RPMI8226 (cell line): Measurements from ENCODE around the gene SNX3.
A peak's percentile ranks its signal among the peaks of the same experiment; 100 is the strongest.
"Not testable (repeated sequence)": the region's sequence is repeated elsewhere in the genome, so short reads cannot be mapped to it uniquely, and the experiment has no call there.

Experiments
- DNase-seq: peaks from one replicate; pipeline ENCODE4 v3.0.0-alpha.2; 2015

SNX3 gene

DNA sequence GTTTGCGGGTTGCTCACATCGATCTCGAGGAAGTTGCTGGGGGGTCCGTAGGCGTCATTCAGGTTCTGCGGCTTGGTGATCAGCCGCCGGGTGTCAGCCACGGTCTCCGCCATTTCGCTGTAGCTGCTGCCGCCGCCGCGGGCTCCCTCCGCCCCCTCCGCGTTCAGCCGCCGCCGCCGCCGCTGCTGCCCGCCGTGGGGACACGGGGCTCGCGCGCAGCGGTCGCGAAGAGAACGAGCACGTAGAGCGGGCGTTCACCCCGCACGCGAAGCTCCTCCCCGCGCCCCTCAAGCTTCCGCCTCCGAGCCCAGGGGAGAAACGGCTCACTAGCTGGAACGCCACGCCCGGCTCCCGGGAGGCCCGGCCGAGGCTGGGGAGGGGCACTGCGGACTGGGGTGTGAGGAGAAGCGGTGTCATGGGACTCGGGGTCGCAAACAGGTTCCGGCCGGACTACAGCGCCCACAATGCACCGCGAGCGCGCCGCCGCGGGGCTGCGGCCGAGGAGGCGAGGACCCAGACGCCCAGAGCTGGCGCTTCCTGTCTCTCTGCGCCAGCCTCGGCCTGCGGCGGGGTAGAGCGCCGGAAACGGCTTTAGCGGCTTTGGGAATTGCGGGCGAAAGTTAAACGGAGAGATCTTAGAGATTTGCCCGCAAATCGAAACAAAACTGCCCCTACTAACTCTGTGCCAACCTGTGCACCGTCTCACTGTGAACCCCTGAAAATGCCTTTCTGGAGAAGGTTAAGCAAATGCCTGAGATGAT lies at the start of gene SNX3:
SNX3 (minus strand) TSS at position 232 of the 761 bp plus-strand sequence; CDS start at position 113, 119 bp downstream.
- DNase-seq: peak; percentile 91

DNA sequence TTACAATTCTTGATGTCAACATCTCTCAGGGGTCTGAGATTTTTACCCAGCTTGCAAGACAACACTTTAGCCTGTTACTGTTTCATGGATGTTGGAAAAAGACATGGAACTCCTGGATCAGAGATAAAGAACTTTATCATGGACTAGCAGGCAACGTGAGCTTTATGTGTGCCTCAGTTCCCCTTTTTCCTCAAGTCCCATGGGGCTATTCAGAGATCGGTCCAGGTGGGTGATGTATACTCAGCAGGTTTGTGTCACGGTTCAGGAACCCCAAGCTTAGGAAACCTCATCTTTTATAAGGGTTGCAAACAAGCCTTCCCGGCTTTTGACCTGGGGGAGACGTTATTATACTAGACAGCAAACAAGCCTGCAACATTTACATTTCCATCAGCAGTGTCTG lies 49.0 kb upstream of the SNX3 start:
- DNase-seq: no peak

DNA sequence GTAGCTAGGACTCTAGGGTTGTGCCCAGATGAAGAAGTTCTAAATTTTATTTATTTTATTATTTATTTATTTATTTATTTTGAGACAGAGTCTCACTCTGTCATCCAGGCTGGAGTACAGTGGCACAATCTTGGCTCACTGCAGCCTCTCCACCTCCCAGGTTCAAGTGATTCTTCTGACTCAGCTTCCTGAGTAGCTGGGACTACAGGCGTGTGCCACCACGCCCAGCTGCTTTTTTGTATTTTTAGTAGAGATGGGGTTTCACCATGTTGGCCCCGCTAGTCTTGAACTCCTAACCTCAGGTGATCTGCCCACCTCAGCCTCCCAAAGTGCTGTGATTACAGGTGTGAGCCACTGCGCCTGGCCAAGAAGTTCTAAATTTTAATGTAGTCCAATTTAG lies 47.8 kb upstream of the SNX3 start:
- DNase-seq: not testable (repeated sequence)

DNA sequence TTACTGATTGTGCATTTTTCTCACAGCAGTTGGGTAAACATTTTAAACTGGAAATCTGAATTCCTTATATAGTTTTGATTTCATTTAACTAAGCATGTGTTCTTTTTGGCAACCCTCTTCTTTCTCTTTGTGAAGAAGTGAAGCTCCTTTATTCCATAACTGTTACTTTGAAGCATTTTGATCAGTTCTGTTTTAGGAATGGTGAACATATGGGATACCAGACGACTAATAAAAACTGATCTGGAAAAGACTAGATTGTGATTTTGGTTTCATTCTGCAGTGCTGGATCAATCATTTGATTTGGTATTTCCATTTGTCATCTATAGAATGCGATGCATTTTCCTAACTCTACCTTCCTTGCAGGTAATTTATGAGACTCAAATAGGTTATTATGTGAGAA lies 43.8 kb upstream of the SNX3 start:
- no peak for DNase-seq

DNA sequence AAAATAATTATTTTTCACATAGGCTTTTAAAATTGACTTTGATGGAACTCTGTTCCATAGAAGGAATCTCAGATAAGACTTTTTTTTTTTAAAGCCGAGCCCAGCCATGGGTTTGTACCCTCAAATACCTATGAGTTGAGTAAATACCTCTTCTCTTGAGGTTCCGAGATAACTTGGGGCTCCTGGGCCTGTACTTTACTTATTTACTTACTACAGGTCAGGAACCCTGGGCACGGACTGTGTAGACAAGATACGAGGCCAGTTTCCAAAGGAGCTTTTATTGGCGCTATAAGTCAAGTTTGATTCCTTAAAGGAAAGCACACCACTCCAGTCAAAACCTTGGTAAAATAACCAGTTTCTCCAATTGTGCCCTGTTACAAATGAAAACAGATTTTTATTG lies 41.5 kb upstream of the SNX3 start:
- no peak for DNase-seq

DNA sequence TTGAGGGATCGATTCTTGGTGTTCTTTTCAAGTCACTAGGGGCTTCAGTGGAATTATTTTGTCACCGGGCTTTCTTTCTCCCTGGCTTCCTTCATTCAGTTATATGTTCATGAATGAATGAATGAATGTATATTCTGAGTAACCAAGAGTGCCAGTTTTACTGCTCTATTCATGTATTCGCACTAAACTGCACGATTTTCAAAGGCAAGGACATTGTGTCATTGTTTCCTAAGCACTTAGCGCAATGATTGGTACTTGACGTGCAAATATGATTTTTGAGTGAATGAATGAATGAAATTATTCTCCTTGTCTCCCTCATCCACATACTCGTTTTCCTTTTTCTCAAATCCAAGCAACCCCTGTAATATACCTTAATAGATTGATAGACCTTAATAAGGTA lies 34.8 kb upstream of the SNX3 start:
- DNase-seq: no peak

DNA sequence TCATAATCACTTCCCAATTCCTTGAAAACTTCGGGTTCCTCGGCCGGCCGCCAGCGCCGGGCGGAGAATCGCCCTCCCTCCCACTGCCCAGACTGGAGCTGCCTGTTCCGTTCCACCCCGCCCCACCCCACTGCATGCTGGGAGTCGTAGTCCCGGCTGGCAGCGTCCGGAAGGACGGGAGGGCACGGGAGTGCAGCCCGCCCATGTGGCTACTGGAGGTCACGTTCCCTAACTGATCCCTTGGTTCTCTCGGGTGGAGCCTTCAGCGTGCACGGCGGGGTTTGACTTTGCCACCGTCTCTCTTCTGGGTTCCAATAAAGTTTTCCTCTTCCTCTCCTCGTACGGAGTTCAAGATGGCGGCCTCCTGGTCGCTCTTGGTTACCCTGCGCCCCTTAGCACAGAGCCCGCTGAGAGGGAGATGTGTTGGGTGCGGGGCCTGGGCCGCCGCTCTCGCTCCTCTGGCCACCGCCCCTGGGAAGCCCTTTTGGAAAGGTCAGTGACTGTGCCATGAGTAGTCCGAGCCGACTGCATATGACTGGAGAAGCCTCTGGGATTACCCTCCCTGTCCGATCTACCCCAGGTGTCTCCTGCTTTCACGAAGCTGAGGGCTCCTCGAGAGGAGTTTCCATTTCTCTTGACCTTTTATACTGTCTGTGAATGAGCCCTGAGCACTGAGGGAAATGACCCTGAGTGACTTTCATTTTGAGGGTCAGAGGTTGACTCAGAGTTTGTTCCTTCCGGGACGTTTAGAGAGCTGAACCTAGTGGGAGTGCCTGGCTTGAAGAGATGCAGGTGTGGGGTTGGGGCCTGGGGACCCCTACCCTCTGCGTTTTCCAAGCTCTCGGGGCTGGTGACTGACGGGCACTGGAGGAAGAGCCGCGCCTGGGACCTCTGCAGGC lies 34.1 kb upstream of the SNX3 start, which contains the start of gene AFG1L:
AFG1L (plus strand) TSS at position 328 of the 899 bp plus-strand sequence; CDS start at position 354, 26 bp downstream.
- peak; percentile 85 for DNase-seq

DNA sequence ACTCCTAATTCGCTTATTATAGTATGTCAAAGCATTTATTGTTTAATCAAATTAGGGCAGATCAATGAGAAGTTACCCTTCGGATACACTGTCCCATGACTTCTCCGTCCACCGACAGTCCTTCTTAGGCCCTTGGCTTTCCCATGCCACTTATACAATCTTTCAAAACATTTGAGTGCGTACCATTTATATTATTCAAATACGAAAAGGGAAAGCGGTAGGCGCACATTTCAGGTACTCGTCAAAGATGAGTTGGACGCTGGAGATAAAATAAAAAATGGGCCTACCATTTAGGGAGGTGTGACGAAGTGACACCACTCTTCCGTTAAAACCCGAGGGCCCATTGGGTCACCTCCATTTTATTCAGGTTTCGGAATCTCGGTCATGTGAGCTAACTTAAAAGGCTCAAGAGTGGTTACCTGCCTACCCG lies 33.5 kb upstream of the SNX3 start:
- no peak for DNase-seq

DNA sequence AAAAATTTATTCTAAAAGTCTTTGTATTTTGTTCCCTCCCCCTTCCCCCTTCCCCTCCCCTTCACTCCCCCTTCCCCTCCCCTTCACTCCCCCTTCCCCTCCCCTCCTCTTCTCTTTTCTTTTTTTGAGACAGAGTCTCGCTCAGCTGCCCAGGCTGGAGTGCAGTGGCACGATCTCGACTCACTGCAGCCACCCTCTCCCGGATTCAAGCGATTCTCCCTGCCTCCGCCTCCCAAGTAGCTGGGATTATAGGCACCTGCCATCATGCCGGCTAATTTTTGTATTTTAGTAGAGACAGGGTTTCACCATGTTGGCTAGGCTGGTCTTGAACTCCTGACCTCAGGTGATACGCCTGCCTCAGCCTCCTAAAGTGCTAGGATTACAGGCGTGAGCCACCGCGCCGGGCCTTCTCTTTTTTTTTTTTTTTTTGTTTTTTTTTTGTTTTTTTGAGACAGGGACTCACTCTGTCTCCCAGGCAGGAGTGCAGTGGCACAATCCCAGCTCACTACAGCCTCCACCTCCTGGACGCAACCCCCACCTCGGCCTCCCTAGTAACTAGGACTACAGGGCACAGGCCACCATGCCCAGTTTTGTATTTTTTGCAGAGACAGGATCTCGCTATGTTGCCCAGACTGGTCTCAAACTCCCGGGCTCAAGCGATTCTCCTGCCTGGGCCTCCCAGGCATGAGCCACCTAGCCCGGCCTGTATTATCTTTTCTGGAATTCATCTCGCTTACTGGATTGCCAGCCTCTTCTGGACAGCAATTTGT lies 32.9 kb upstream of the SNX3 start:
- DNase-seq: no peak

DNA sequence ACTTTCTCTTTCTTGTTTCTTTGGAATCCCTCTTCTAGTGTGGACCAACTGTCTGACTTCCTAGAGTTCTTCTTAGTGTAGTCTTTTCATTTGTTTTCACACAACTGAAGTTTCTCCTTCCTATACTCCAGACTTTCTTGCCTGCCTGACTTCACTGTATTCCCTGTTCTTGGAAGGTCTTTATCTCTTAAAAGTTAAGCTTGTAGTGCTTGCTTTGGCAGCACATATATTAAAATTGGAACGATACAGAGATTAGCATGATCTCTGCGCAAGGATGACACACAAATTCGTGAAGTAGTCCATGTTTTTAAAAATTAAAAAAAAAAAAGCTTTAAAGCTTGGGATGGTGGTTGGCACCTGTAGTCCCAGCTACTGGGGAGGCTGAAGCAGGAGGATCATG lies 31.7 kb upstream of the SNX3 start:
- DNase-seq: not testable (repeated sequence)

DNA sequence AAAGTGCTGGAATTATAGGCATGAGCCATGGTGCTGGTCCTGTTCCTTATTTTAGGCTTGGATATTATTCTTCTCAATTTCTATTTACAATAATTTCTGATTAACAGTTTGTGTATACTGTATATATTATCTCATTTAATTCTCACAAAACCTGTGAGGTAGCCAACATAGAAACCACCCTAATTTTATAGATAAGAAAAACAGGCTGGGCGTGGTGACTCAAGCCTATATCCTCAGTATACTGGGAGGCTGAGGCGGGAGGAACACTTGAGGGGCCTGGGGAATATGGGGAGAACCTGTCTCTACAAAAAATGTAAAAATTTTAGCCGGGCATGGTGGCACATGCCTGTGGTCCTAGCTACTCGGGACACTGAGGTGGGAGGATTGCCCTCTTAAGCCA lies 30.3 kb upstream of the SNX3 start:
- no peak for DNase-seq

DNA sequence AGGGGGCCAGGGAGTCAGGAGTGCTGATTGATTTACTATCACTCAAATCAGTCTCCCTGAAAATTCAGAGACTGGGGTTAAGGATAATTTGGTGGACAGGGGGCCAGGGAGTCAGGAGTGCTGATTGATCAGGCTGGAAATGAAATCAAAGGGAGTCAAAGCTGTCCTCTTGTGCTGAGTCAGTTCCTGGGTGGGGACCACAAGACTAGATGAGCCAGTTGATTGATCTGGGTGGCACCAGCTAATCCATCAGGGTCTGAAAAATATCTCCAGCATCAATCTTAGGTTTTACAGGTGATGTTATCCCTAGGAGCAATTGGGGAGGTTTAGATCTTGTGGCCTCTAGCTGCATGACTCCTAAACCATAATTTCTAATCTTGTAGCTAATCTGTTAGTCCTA lies 27.9 kb upstream of the SNX3 start:
- DNase-seq: no peak

DNA sequence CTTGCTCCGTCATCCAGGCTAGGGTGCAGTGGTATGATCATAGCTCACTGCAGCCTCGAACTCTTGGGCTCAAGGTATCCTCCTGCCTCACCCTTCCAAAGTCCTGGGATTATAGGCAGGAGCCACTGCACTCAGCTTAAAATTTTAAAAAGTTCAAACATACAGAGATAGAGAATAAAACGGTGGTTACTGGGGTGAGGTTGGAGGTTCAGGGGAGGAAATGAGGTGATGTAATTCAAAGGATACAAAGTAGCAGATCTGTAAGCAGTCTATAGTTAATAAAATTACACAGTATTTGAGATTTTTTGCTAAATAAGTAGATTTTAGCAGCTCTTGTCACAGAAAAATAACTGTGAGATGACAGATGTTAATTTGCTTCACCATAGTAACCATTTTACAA lies 26.5 kb upstream of the SNX3 start:
- no peak for DNase-seq

DNA sequence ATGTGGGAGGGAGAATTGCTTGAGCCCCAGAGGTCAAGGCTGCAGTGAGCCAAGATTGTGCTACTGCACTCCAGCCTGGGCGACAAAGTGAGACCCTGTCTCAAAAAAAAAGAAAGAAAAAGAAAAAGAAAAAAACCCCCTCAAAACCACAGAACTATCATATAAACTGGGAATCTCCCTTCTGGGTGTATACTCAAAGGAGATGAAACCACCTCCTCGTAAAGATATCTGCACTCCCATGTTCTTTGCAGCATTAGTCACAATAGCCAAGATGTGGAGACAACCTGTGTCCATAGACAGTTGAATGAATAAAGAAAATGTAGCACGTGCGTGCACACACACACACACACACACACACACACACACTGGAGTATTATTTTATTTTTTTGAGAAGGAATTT lies 25.5 kb upstream of the SNX3 start:
- no peak for DNase-seq

DNA sequence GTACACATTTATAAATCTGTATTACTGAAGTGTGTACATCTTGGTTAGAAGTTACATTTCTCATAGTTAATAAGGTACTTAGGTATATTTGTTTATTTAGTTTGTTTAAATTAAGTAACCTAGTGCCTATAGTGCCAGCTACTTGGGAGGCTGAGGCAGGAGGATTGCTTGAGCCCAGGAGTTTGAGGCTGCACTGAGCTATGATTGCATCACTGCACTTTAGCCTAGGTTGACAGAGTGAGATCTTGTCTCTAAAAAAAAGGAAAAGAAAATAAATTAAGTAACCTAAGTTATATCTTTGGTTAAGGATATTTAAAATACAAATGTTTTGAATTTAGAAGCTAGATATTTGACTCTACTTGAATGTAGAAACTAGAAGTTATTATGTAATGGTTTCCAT lies 24.5 kb upstream of the SNX3 start:
- no peak for DNase-seq

DNA sequence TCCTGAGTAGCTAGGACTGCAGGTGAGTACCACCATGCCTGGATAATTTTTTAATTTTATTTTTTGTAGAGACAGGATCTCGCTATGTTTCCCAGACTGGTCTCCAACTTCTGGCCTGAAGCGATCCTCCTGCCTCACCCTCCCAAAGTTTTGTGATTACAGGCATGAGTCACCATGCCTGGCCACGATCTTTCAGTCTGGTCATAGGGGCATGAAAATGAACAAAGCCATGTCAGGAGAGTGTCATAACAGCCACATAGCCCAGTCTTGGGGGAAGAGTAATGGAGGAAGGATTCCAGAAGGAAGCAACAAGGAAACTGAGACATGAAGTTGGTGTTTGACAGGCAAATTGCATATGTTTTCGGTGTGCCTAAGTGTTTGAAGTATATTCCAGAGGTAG lies 17.0 kb upstream of the SNX3 start:
- DNase-seq: no peak

DNA sequence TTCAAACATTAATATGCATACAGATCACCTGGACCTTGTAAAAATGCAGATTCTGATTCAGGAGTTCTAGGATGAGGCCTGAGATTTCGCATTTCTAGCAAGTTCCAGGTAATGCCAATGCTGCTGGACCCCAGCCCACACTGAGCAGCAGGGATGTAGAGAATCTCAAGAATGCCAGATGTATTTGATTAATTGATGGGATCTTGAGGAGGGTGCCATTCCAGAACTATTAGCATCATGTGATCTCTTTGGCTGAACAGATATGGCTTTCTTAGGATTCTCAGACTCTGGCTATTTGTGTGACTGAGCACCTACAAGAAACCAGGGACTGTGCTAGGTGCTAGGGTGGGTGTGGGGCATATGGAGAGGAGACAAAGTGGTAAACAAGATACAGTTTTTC lies 16.5 kb upstream of the SNX3 start:
- DNase-seq: no peak

DNA sequence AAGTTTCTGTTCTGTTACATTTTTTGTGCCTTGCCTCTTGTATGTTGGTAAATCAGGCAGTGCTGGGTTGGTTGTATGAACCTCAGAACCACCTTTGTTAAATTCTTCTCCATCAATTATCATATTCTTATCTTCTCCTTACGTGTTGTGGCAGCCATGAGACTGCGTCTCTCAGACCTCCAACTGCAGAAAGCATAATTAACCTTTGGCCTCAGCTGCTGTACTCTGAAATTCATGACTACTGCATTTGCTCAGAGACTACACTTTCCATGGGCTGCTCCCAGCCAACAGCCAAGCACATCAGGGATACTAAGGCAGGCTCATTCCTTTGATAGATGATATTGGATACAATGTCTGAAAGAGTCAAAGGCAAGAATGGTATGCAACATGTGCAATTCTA lies 15.1 kb upstream of the SNX3 start:
- no peak for DNase-seq

DNA sequence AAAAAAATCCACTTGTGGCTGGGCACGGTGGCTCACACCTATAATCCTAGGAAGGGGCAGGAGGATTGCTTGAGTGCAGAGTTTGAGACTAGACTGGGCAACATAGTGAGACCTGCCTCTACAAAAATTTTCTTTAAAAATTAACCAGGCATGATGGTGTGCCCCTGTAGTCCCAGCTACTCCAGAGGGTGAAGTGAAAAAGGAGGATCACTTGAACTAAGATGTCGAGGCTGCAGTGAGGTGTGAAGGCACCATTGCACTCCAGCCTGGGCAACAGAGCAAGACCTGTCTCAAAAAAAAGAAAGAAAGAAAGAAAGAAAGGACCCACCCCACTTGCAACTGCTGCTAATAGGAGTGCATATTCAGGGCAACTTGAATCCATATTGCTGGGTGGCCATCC lies 13.7 kb upstream of the SNX3 start:
- no peak for DNase-seq

DNA sequence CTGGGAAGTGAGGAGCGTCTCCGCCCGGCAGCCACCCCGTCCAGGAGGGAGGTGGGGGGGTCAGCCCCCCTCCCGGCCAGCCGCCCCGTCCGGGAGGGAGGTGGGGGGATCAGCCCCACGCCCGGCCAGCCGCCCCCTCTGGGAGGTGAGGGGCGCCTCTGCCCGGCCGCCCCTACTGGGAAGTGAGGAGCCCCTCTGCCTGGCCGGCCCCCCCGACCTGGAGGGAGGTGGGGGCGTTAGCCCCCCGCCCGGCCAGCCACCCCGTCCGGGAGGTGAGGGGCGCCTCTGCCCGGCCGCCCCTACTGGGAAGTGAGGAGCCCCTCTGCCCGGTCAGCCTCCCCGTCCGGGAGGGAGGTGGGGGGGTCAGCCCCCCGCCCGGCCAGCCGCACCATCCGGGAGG lies 9.1 kb upstream of the SNX3 start:
- DNase-seq: not testable (repeated sequence)

DNA sequence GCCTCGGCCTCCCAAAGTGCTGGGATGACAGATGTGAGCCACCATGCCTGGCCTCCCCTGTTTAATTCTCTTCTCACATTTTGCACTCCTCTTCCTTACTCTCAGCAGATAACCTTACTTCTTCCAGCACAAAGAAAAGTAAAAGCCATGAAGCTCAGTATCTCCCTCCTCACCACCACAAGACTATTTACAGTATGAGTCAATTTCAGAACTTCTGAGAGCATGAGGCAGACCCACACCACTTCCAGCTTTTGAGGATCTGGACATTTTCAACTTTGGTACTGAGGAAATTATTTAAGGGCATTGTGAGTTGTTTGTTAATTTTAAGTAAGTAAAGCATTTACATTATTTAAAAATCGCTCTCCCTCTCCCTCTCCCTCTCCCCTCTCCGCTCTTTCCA lies 8.0 kb upstream of the SNX3 start:
- DNase-seq: no peak

DNA sequence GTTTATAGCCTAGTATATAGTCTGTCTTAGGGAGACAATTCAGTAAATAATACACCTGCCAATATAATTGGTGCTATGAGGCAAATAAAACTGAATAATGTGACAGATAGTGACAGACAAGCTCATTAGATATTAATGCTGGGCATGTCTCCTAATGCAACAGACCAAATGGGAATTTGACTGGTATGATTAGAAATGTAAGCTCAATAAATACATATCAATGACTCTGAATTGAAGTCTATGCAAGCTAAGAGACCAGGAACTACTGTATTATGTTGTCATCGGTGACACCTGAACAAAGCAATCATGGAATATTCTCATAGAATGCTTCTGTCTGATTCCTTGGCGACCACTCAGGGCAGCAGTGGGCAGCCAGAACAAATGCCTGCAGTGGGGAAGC lies 2.5 kb upstream of the SNX3 start:
- no peak for DNase-seq

DNA sequence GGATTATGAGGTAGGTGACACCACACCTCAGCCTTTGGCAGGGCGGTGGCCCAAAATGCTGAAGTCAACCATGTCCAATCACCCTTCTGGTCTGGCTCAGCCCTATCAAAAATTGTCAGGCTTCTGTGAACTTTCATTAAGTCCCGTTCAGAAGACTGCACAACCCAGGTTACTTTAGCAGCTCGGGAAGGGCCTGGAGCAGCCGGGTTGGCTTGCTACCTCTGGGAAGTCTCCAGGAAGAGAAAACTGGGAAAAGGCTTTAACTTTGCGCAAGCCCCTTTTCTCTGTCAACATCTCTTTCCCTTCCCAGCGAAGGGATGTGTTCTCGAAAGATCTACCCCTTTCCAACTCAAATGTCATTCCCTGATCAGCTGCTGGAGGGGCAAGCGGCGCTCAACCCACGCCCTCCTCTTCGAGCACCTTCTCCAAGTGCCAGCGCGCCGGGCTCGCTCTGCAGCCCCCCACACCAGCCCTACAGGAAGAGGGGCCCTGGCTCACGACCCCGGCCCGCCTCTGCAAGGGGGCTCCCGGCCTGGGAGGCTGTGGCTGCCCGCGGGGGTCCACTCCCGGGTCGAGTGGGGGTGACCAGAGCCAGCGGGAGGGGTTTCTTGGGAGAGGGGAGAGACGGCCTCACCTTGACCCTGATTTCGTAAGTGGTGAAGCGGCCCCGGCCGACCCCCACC lies 573 bp downstream of the SNX3 start:
- peak; percentile 59 for DNase-seq
